ENCODE results near the gene CLCN7. TPM values are rescaled to one million over a fixed set of nuclear protein-coding genes. Genes with fewer than 3 reads are reported as not detected.
A peak's percentile ranks its signal among the peaks of the same experiment; 100 is the strongest.

CLCN7 gene
- total RNA-seq, 1 experiment from 2014 or later, result 70.0 TPM

DNA sequence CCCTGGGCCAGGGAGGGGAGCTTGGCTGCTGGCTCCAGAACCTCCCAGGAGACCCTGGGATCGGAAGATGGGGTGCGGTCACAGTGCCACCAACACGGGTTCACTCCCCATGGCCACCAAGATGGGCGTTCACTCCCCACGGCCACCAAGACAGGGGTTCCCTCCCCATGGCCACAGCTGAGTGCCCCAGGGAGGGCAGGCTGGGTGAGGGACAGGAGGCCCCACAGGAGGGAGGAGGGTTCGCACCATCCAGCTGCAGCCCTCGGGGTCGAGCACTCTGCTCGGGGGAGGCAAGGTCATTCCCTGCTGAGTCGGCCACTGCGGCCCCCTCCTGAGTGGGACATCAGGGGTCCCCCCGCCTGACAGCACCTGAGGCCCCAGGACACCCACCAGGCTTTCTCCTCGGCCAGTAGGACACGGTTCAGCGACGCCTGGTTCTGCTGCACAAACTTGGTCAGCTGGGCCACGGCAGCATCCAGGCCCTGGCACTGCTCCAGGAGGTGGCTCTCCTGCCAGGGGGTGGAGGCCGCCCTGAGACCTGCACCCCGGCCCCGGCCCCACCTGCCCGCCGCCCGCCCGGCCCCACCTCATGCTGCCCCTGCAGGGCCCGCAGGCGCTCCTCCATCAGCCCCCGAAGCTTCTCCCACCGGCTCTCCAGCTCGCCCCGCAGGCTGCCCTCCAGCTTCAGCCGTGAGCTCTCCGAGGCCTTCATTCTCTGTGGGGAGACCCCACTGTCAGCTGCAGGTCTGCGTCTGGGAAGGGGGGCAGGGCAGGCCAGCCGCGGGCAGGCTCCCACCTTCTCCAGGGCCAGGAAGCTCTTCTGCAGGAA is 36.4 kb downstream of the CLCN7 start:
- no peak overlapping the region for H2BK5ac ChIP-seq (ENCODE audit: insufficient read length, low read length)
- no peaks in the 10 kb centered on the region for H3K9me3 Mint-ChIP-seq
- no CpG with 5 or more reads among the region's 35 CpGs for WGBS (ENCODE audit: extremely low coverage, insufficient read length, low lambda C conversion rate)
- H3K79me1 ChIP-seq (ENCODE audit: insufficient read depth, low read depth, low read length, poor library complexity, severe bottlenecking), result no peaks in the 10 kb centered on the region
- no peak overlapping the region for H4K5ac ChIP-seq (ENCODE audit: insufficient read length, low read depth, low read length)
- no peak overlapping the region for H3K23ac ChIP-seq (ENCODE audit: insufficient read length, low read depth, low read length)
- no peak overlapping the region for H3K56ac ChIP-seq (ENCODE audit: insufficient read length, low read depth, low read length)
- H3K9me3 ChIP-seq (ENCODE audit: control insufficient read depth, low read depth, low read length), result no peaks in the 10 kb centered on the region
- H3K23me2 ChIP-seq (ENCODE audit: insufficient read length, low read depth, low read length, poor library complexity, severe bottlenecking), result no peaks in the 10 kb centered on the region
- no peak overlapping the region for H2AFZ ChIP-seq (ENCODE audit: low read length)
- H4K91ac ChIP-seq (ENCODE audit: insufficient read length, low read depth, low read length), result no peak overlapping the region
- no peaks in the 10 kb centered on the region; a peak in 1 of 4 replicates for H3K4me1 Mint-ChIP-seq
- no peaks in the 10 kb centered on the region for H3K4me1 ChIP-seq (ENCODE audit: insufficient read depth, low read length)
- H2BK15ac ChIP-seq (ENCODE audit: low read depth, low read length), result no peak overlapping the region
- H3K27ac Mint-ChIP-seq, result no peak overlapping the region
- no peak overlapping the region for H3K4me2 ChIP-seq (ENCODE audit: insufficient read depth, insufficient read length, low read length)
- no peak overlapping the region for H3K4ac ChIP-seq (ENCODE audit: low read depth, low read length)
- H3T11ph ChIP-seq (ENCODE audit: low read length), result no peak overlapping the region
- TF ChIP-seq, protein P1, sequence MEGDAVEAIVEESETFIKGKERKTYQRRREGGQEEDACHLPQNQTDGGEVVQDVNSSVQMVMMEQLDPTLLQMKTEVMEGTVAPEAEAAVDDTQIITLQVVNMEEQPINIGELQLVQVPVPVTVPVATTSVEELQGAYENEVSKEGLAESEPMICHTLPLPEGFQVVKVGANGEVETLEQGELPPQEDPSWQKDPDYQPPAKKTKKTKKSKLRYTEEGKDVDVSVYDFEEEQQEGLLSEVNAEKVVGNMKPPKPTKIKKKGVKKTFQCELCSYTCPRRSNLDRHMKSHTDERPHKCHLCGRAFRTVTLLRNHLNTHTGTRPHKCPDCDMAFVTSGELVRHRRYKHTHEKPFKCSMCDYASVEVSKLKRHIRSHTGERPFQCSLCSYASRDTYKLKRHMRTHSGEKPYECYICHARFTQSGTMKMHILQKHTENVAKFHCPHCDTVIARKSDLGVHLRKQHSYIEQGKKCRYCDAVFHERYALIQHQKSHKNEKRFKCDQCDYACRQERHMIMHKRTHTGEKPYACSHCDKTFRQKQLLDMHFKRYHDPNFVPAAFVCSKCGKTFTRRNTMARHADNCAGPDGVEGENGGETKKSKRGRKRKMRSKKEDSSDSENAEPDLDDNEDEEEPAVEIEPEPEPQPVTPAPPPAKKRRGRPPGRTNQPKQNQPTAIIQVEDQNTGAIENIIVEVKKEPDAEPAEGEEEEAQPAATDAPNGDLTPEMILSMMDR (conservative IDR thresholded peaks at IDR 0.05), result no peak
- H4K8ac ChIP-seq (replicated peaks; ENCODE audit: insufficient read length, low read depth, low read length), result no peak overlapping the region
- no peak overlapping the region for H2AK5ac ChIP-seq (ENCODE audit: insufficient read length, low read length)
- H3K14ac ChIP-seq (ENCODE audit: insufficient read depth, low read length), result peak overlapping the region; percentile 37; the same call in 1 of the 2 replicates
- DNase-seq, result no peak
- H2BK20ac ChIP-seq (ENCODE audit: low read depth, low read length, poor library complexity, severe bottlenecking), result no peak overlapping the region
- no peak overlapping the region for H2BK12ac ChIP-seq (ENCODE audit: insufficient read length, low read depth, low read length)
- no peaks in the 10 kb centered on the region for H4K20me1 ChIP-seq (ENCODE audit: control insufficient read depth, insufficient read depth, insufficient read length)
- H3K36me3 Mint-ChIP-seq (ENCODE audit: insufficient read depth in 1 of 3, low read depth in 3 of 3), result no peaks in the 10 kb centered on the region
- H3K27ac ChIP-seq (ENCODE audit: insufficient read length, low read depth, low read length), result no peak overlapping the region
- no peak overlapping the region for H2BK120ac ChIP-seq (ENCODE audit: low read depth, low read length, poor library complexity, severe bottlenecking)
- no peak overlapping the region for H3K9ac ChIP-seq (ENCODE audit: extremely low read depth, insufficient read length, low read length)
- H3K4me3 Mint-ChIP-seq, result no peak overlapping the region
- H3K18ac ChIP-seq (ENCODE audit: insufficient read length, low read depth, low read length), result no peak overlapping the region
- H3K27me3 ChIP-seq (ENCODE audit: insufficient read depth, low read length), result no peaks in the 10 kb centered on the region
- H3K27me3 Mint-ChIP-seq (ENCODE audit: low read depth), result no peaks in the 10 kb centered on the region
- no peaks in the 10 kb centered on the region for H3K79me2 ChIP-seq (ENCODE audit: insufficient read depth, low read length)
